HepG2 (cell line): ENCODE measurements around the gene SERHL2. TPM values are rescaled to one million over a fixed set of nuclear protein-coding genes. Genes with fewer than 3 reads are reported as not detected.

Experiments
- BCL6 ChIP-seq: IDR thresholded peaks from 2 replicates; pipeline ENCODE4 v1.6.1; 2016; ENCODE audit warnings: missing genetic modification reagents, missing compliant biosample characterization
- DMAP1 ChIP-seq: IDR thresholded peaks from 2 replicates; pipeline ENCODE4 v1.6.1; 2016
- GFI1 ChIP-seq: sonication (generic); formaldehyde crosslinking; IDR thresholded peaks from 2 replicates; pipeline ENCODE4 v1.5.0; 2020; ENCODE audit warnings: missing genetic modification reagents, mild to moderate bottlenecking, borderline replicate concordance
- MEF2D ChIP-seq: sonication (generic); formaldehyde crosslinking; IDR thresholded peaks from 2 replicates; pipeline ENCODE4 v1.5.1; 2020; ENCODE audit warnings: mild to moderate bottlenecking, missing genetic modification reagents
- NPAS2 ChIP-seq: sonication (generic); formaldehyde crosslinking; IDR thresholded peaks from 2 replicates; pipeline ENCODE4 v1.8.0; 2022; ENCODE audit warnings: mild to moderate bottlenecking, missing genetic modification reagents, borderline replicate concordance
- ONECUT2 ChIP-seq: sonication (generic); formaldehyde crosslinking; IDR thresholded peaks from 2 replicates; pipeline ENCODE4 v1.4.0; 2020; ENCODE audit warnings: missing genetic modification reagents
- SRSF1 ChIP-seq: fragments of 200-400 bp; formaldehyde crosslinking; optimal IDR thresholded peaks from 2 replicates; pipeline ENCODE3; 2017; ENCODE audit warnings: mild to moderate bottlenecking, low read depth, low read length, moderate library complexity
- ZFP41 ChIP-seq: sonication (generic); formaldehyde crosslinking; IDR thresholded peaks from 2 replicates; pipeline ENCODE4 v1.4.0; 2020; ENCODE audit warnings: mild to moderate bottlenecking, missing genetic modification reagents, borderline replicate concordance
- ZNF225 ChIP-seq: sonication (generic); formaldehyde crosslinking; IDR thresholded peaks from 2 replicates; pipeline ENCODE4 v1.4.0; 2020; ENCODE audit warnings: mild to moderate bottlenecking, missing genetic modification reagents
- ZNF589 ChIP-seq: sonication (generic); formaldehyde crosslinking; conservative IDR thresholded peaks from 2 replicates; pipeline ENCODE4 v1.8.0; 2022; ENCODE audit warnings: mild to moderate bottlenecking, moderate library complexity, missing genetic modification reagents
- ZNF891 ChIP-seq: sonication (generic); formaldehyde crosslinking; IDR thresholded peaks from 2 replicates; pipeline ENCODE4 v1.5.0; 2020; ENCODE audit warnings: mild to moderate bottlenecking, missing genetic modification reagents
- polyA plus RNA-seq, 8 experiments: library from polyadenylated mRNA; depleted of rRNA in 3 of 8; stranded (reverse) in 7 of 8; unstranded in 1 of 8; fragments of >200 nt; fragmentation: Illumina TruSeq in 4 of 8; extraction: Trizol in 4 of 8; gene quantifications; 2 replicates each; pipeline versions ENCODE4 v1.2.1 to v1.2.3, GENCODE V29; 2011 to 2016; ENCODE audit warnings: low read depth in 4 of 8, missing spikeins in 1 of 8, mixed read lengths in 1 of 8; ENCODE audit not compliant: insufficient read depth in 1 of 8
- total RNA-seq, 5 experiments: library from RNA; depleted of rRNA; stranded (reverse); fragments of >200 nt; fragmentation: Illumina TruSeq; extraction: Trizol; gene quantifications; 2 replicates each; pipeline ENCODE4 v1.2.3, GENCODE V29; 2016; ENCODE audit warnings: low read depth in 1 of 5
- TF ChIP-seq, protein P1 (sequence below): IDR thresholded peaks from 2 replicates; pipeline ENCODE4 v1.6.1; 2012; ENCODE audit warnings: low read length, improper control_type of control experiment
- TF ChIP-seq, protein P2 (sequence below): sonication (generic); formaldehyde crosslinking; conservative IDR thresholded peaks from 2 replicates; pipeline ENCODE4 v1.8.0; 2022; ENCODE audit warnings: missing genetic modification reagents
- TF ChIP-seq, protein P3 (sequence below): sonication (generic); formaldehyde crosslinking; IDR thresholded peaks from 2 replicates; pipeline ENCODE4 v1.5.0; 2020; ENCODE audit warnings: mild to moderate bottlenecking, missing genetic modification reagents, borderline replicate concordance
- TF ChIP-seq, protein P4 (sequence below): IDR thresholded peaks from 2 replicates; pipeline ENCODE4 v1.6.1; 2016; ENCODE audit warnings: missing biosample characterization, missing genetic modification reagents, low read depth
- TF ChIP-seq, protein P5 (sequence below): sonication (generic); formaldehyde crosslinking; conservative IDR thresholded peaks from 2 replicates; pipeline ENCODE4 v1.4.0; 2020; ENCODE audit warnings: mild to moderate bottlenecking, missing genetic modification reagents, moderate library complexity

Gene SERHL2
- total and polyA plus RNA-seq, 2 of the 13 experiments (the other 11 are each of a cell fraction or from before 2014, with no cell fraction given): 1.0 to 1.8 TPM

DNA sequence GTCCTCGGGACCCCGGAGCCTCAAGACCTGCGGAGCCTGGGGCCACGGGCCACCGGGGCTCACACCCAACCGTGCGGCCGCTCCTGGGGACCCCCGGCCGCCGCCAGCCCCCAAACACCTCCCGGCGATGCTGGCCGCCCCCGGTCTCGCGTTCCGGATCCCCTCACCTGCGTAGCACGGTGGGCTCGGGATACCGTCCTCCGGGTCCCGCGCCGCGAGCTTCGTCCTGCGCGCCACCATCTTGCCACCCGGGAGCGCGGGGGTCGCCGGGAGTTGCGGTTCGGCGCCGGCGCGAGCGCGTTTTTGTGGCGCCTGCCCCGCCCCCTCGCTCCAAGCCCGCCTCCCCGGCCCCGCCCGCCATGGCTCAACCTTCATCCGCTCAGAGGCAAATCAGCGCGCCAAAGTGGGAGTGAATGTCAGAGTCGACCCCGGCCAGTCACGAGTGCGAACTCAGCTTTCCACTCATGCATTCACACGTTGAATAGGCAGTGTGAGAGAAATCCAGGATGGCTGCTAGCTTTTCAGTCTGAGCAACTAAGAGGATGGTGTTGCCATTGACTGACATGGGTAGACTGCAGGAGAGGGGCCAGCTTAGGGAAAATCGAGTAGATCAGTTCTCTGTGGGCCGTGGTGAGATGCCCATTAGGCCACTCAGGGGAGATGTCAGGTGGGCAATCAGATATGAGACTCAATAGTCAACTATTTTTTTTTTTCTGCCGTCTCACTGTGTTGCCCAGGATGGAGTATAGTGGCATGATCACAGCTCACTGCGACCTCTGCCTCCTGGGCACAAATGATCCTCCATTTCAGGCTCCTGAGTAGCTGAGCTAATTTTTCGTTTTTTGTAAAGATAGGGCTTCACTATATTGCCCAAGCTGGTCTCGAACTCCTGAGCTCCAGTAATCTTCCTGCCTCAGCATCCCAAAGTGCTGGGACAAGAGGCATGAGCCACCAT, 28.3 kb downstream of the SERHL2 start (continued):
- TF ChIP-seq, protein P1, sequence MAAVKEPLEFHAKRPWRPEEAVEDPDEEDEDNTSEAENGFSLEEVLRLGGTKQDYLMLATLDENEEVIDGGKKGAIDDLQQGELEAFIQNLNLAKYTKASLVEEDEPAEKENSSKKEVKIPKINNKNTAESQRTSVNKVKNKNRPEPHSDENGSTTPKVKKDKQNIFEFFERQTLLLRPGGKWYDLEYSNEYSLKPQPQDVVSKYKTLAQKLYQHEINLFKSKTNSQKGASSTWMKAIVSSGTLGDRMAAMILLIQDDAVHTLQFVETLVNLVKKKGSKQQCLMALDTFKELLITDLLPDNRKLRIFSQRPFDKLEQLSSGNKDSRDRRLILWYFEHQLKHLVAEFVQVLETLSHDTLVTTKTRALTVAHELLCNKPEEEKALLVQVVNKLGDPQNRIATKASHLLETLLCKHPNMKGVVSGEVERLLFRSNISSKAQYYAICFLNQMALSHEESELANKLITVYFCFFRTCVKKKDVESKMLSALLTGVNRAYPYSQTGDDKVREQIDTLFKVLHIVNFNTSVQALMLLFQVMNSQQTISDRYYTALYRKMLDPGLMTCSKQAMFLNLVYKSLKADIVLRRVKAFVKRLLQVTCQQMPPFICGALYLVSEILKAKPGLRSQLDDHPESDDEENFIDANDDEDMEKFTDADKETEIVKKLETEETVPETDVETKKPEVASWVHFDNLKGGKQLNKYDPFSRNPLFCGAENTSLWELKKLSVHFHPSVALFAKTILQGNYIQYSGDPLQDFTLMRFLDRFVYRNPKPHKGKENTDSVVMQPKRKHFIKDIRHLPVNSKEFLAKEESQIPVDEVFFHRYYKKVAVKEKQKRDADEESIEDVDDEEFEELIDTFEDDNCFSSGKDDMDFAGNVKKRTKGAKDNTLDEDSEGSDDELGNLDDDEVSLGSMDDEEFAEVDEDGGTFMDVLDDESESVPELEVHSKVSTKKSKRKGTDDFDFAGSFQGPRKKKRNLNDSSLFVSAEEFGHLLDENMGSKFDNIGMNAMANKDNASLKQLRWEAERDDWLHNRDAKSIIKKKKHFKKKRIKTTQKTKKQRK: no peak
- TF ChIP-seq ZNF589 (CRISPR knock-in tag): no peak
- TF ChIP-seq DMAP1 (CRISPR knock-in tag): peak; percentile 48; the same call in 1 of the 2 replicates
- TF ChIP-seq ONECUT2: no peak
- TF ChIP-seq MEF2D (CRISPR knock-in tag): no peak
- 0 out of 2 replicates have a peak, but pooled peaks have one; percentile 41 for TF ChIP-seq ZNF891 (CRISPR knock-in tag)
- no peak for TF ChIP-seq NPAS2 (CRISPR knock-in tag)
- TF ChIP-seq, protein P2, sequence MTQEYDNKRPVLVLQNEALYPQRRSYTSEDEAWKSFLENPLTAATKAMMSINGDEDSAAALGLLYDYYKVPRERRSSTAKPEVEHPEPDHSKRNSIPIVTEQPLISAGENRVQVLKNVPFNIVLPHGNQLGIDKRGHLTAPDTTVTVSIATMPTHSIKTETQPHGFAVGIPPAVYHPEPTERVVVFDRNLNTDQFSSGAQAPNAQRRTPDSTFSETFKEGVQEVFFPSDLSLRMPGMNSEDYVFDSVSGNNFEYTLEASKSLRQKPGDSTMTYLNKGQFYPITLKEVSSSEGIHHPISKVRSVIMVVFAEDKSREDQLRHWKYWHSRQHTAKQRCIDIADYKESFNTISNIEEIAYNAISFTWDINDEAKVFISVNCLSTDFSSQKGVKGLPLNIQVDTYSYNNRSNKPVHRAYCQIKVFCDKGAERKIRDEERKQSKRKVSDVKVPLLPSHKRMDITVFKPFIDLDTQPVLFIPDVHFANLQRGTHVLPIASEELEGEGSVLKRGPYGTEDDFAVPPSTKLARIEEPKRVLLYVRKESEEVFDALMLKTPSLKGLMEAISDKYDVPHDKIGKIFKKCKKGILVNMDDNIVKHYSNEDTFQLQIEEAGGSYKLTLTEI (CRISPR knock-in tag): no peak
- TF ChIP-seq GFI1 (CRISPR knock-in tag): no peak
- TF ChIP-seq, protein P3, sequence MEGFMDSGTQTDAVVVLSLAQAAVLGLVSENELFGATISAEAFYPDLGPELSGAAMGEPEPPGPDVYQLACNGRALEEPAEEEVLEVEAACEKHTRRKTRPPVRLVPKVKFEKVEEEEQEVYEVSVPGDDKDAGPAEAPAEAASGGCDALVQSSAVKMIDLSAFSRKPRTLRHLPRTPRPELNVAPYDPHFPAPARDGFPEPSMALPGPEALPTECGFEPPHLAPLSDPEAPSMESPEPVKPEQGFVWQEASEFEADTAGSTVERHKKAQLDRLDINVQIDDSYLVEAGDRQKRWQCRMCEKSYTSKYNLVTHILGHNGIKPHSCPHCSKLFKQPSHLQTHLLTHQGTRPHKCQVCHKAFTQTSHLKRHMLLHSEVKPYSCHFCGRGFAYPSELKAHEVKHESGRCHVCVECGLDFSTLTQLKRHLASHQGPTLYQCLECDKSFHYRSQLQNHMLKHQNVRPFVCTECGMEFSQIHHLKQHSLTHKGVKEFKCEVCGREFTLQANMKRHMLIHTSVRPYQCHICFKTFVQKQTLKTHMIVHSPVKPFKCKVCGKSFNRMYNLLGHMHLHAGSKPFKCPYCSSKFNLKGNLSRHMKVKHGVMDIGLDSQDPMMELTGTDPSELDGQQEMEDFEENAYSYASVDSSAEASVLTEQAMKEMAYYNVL (CRISPR knock-in tag): no peak
- no peak for TF ChIP-seq ZNF225 (CRISPR knock-in tag)
- TF ChIP-seq, protein P4, sequence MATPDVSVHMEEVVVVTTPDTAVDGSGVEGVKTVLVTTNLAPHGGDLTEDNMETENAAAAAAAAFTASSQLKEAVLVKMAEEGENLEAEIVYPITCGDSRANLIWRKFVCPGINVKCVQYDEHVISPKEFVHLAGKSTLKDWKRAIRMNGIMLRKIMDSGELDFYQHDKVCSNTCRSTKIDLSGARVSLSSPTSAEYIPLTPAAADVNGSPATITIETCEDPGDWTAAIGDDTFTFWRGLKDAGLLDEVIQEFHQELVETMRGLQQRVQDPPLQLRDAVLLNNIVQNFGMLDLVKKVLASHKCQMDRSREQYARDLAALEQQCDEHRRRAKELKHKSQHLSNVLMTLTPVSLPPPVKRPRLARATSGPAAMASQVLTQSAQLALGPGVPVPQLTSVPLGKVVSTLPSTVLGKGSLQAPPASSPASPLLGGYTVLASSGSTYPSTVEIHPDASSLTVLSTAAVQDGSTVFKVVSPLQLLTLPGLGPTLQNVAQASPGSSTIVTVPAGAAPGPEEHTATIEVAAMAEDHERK (CRISPR knock-in tag): no peak
- TF ChIP-seq BCL6 (CRISPR knock-in tag): no peak
- TF ChIP-seq, protein P5, sequence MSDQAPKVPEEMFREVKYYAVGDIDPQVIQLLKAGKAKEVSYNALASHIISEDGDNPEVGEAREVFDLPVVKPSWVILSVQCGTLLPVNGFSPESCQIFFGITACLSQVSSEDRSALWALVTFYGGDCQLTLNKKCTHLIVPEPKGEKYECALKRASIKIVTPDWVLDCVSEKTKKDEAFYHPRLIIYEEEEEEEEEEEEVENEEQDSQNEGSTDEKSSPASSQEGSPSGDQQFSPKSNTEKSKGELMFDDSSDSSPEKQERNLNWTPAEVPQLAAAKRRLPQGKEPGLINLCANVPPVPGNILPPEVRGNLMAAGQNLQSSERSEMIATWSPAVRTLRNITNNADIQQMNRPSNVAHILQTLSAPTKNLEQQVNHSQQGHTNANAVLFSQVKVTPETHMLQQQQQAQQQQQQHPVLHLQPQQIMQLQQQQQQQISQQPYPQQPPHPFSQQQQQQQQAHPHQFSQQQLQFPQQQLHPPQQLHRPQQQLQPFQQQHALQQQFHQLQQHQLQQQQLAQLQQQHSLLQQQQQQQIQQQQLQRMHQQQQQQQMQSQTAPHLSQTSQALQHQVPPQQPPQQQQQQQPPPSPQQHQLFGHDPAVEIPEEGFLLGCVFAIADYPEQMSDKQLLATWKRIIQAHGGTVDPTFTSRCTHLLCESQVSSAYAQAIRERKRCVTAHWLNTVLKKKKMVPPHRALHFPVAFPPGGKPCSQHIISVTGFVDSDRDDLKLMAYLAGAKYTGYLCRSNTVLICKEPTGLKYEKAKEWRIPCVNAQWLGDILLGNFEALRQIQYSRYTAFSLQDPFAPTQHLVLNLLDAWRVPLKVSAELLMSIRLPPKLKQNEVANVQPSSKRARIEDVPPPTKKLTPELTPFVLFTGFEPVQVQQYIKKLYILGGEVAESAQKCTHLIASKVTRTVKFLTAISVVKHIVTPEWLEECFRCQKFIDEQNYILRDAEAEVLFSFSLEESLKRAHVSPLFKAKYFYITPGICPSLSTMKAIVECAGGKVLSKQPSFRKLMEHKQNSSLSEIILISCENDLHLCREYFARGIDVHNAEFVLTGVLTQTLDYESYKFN: no peak
- no peak for TF ChIP-seq ZFP41
- no peak for TF ChIP-seq SRSF1
